GM06990 (cell line): ENCODE data around the gene BNIP5.

Source experiments
- DNase-seq: peaks from one replicate; pipeline ENCODE4 v3.0.0-alpha.2; 2011; ENCODE audit not compliant: insufficient read length; ENCODE audit errors: extremely low read depth
- H3K27me3 ChIP-seq: replicated peaks from 2 replicates; pipeline ENCODE4 v1.6.0; 2011; ENCODE audit warnings: low read length; ENCODE audit not compliant: control insufficient read depth, insufficient read depth
- H3K36me3 ChIP-seq: 2 replicates; pipeline ENCODE4 v1.5.1; 2011; ENCODE audit warnings: low read length; ENCODE audit not compliant: control insufficient read depth, insufficient read depth
- H3K4me3 ChIP-seq: replicated peaks from 2 replicates; pipeline ENCODE4 v1.5.1; 2011; ENCODE audit warnings: low read depth, mild to moderate bottlenecking, control low read depth, low read length
- TF ChIP-seq, protein P1 (sequence below): IDR thresholded peaks from 2 replicates; pipeline ENCODE4 v1.5.1; 2011; ENCODE audit warnings: low read length, control low read depth, mild to moderate bottlenecking, inconsistent platforms; ENCODE audit not compliant: insufficient read depth, poor library complexity, severe bottlenecking

Gene BNIP5

DNA sequence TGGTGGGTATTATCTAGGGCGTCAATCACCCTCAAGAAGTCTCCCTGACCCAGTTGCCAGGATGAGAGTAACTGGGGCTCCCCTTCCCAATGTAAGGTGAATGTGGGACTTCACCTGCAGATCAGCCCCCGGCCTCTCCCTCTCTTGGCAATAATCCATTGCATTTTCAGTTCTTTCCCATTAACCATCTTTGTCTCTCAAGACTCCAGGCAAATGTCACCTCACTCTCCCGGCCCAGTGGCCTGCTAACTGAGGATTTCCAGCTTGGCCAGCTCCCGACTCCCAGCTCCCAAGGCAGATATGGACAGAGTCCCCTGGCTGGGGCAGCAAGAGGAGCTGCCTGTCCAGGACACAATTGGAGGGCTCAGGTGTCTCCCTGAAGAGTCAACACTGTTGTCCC is 43.5 kb upstream of the BNIP5 start:
- no peaks in the 10 kb centered on the region for H3K36me3 ChIP-seq
- H3K27me3 ChIP-seq: no peaks in the 10 kb centered on the region
- DNase-seq: no peak
- H3K4me3 ChIP-seq: no peak overlapping the region
- TF ChIP-seq, protein P1, sequence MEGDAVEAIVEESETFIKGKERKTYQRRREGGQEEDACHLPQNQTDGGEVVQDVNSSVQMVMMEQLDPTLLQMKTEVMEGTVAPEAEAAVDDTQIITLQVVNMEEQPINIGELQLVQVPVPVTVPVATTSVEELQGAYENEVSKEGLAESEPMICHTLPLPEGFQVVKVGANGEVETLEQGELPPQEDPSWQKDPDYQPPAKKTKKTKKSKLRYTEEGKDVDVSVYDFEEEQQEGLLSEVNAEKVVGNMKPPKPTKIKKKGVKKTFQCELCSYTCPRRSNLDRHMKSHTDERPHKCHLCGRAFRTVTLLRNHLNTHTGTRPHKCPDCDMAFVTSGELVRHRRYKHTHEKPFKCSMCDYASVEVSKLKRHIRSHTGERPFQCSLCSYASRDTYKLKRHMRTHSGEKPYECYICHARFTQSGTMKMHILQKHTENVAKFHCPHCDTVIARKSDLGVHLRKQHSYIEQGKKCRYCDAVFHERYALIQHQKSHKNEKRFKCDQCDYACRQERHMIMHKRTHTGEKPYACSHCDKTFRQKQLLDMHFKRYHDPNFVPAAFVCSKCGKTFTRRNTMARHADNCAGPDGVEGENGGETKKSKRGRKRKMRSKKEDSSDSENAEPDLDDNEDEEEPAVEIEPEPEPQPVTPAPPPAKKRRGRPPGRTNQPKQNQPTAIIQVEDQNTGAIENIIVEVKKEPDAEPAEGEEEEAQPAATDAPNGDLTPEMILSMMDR: no peak

DNA sequence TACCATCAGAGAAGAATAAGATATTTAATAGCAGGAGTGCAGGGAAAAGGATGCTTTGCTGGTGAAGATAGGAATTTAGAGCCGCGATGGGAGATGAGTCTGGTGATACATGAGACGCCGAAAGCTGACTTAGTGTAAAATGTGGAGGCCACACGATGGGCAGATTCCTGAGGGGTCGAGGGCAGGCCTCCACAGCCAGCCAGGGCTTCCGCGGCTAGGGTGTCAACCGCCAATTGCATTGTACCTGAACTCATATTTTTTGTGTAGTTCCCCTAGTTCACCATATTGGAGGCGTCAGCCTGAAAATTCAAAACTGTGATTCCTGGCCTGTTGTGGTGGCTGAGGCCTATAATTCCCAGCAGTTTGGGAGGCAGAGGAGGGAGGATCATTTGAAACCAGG is 42.2 kb upstream of the BNIP5 start:
- no peaks in the 10 kb centered on the region for H3K36me3 ChIP-seq
- H3K27me3 ChIP-seq: no peaks in the 10 kb centered on the region
- no peak overlapping the region for H3K4me3 ChIP-seq
- TF ChIP-seq, protein P1: no peak
- no peak for DNase-seq

DNA sequence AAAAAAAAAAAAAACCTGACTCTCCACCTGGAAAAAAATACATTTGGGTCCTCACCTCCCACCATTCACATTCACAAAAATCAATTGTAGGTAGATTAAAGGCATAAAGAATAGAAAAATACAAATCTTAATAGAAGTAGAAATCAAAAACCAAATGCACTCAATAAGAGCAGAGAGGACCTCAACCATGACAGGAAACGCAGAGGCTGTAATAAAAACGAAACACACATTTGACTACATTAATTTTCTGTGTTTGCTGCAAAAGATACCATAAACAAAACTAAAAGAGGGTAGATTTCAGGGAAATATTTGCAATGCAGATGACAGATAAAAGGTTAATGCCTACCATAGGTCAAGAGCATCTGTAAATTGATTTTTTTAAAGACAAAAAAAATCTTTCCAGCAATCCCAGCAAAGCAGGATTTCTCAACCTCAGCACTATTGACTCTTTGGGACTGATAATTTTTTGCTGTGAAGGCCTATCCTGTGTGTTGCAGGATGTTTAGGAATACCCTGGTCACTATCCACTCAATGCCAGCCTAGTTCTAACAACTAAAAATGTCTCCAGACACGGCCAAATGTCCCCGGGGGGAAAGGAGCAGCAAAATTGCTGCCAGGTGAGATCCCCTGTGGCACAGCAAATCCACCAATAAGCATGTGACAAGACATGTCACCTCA is 41.7 kb upstream of the BNIP5 start:
- no peaks in the 10 kb centered on the region for H3K27me3 ChIP-seq
- no peak for DNase-seq
- TF ChIP-seq, protein P1: no peak
- no peaks in the 10 kb centered on the region for H3K36me3 ChIP-seq
- no peak overlapping the region for H3K4me3 ChIP-seq

DNA sequence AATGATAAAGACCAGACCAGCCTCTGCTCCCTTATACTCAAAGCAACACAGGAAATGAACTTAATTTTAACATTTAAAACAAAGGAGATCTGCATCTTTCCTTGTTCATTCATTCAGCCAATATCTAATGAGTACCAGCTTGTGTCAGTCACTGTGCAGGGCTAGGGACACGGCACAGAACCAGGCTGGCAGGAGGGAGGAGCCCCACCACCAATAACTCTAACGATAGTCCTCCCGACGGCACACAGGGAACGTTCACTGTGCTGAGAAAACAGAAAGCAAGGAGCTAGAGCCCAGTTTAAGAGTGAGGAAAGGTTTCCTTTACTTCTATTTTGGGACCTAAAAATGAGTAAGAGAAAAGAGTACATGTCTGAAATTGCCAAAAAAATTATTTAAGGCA is 40.9 kb upstream of the BNIP5 start:
- no peak for DNase-seq
- Histone ChIP-seq H3K36me3 (no peaks in the 10 kb centered on the region), H3K4me3 (no peak overlapping the region)

DNA sequence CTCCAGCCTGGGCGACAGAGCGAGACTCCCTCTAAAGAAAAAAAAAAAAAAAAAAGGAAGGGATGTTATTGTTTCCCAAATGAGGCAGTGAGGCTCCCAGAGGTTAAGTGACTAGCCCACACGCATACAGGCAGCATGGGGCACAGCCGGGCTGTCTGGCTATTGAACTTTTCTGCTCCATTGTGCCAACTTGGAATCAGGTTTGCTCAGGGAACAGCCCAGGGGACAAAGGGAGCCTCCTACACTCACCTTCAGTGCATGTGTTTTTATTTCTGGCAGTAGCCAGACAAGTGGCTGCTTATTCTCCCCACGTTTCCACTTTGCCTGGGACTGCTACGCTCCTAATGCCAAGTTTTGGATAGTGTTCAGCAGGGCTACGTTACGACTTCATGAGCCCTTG is 40.1 kb upstream of the BNIP5 start:
- no peak overlapping the region for H3K4me3 ChIP-seq
- H3K36me3 ChIP-seq: no peaks in the 10 kb centered on the region
- TF ChIP-seq, protein P1: no peak
- no peaks in the 10 kb centered on the region for H3K27me3 ChIP-seq
- no peak for DNase-seq

More for the DNA sequence above, 40.9 kb upstream of the BNIP5 start:
- TF ChIP-seq, protein P1: no peak
- H3K27me3 ChIP-seq: no peaks in the 10 kb centered on the region

DNA sequence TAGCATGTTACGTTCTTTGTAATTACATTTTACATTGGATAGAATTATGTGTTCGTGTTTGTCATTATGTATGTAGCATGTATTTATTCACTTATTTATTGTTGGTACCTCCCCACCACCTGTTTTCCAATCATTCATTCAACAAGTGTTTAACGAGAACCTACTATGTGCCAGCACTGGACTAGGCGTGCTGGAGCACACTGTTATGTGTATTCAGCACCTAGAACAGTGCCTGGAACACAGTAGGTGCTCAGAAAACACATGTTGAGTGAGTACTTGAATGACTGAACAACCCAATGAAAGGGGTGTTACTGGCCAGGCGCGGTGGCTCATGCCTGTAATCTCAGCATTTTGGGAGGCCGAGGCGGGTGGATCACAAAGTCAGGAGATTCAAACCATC is 39.5 kb upstream of the BNIP5 start:
- H3K36me3 ChIP-seq: no peaks in the 10 kb centered on the region
- H3K4me3 ChIP-seq: no peak overlapping the region
- H3K27me3 ChIP-seq: no peaks in the 10 kb centered on the region
- DNase-seq: no peak
- TF ChIP-seq, protein P1: no peak
